SK-N-SH (cell line): ENCODE measurements around the gene R3HDM1. TPM values are rescaled to one million over a fixed set of nuclear protein-coding genes. Genes with fewer than 3 reads are reported as not detected.

ENCODE experiments used
- CTCF ChIA-PET: fragments of 300-600, 350-600 bp; formaldehyde crosslinking; extraction: SDS; loops from one replicate; lab custom pipeline; 2021; lab: Yijun Ruan, JAX
- POLR2A ChIA-PET: fragments of 350-600 bp; sonication (Branson Sonifier 250); formaldehyde crosslinking; extraction: SDS; loops from one replicate; lab custom pipeline; 2020; ENCODE audit warnings: antibody characterized with exemption, inconsistent platforms; lab: Yijun Ruan, JAX
- DNase-seq: peaks from one replicate; pipeline ENCODE4 v3.0.0; 2012
- H2AFZ ChIP-seq: fragments of 200-600 bp; sonication (generic); 2 replicates; pipeline ENCODE4 v1.8.1; 2016; ENCODE audit warnings: antibody characterized with exemption, mild to moderate bottlenecking, low read depth
- H3F3A ChIP-seq: fragments of 200-600 bp; sonication (generic); replicated peaks from 2 replicates; pipeline ENCODE3; 2016; ENCODE audit warnings: antibody characterized with exemption, mild to moderate bottlenecking; ENCODE audit not compliant: insufficient read depth
- H3K27ac ChIP-seq, 2 experiments: fragments of 200-500 bp in 1 of 2; fragments of 200-600 bp in 1 of 2; sonication (Bioruptor generic) in 1 of 2; sonication (generic), shearing (Covaris generic) in 1 of 2; 2 replicates each; pipeline versions ENCODE4 v1.5.1 to v1.6.1; 2014 to 2016; ENCODE audit warnings: low read depth in 2 of 2, inconsistent platforms in 1 of 2, low read length in 1 of 2, mild to moderate bottlenecking in 1 of 2, mixed read lengths in 1 of 2
- H3K27me3 ChIP-seq: fragments of 200-600 bp; sonication (generic), shearing (Covaris generic); 2 replicates; pipeline ENCODE4 v1.6.1; 2016; ENCODE audit warnings: mixed run types; ENCODE audit not compliant: insufficient read depth
- H3K36me3 ChIP-seq, 2 experiments: fragments of 200-500 bp in 1 of 2; fragments of 200-600 bp in 1 of 2; sonication (Bioruptor generic) in 1 of 2; sonication (generic) in 1 of 2; replicated peaks in 1 of 2; 2 replicates each; pipeline versions ENCODE3 to v1.5.1; 2014 to 2016; ENCODE audit warnings: low read length in 1 of 2, mild to moderate bottlenecking in 1 of 2; ENCODE audit not compliant: insufficient read depth in 2 of 2, control insufficient read depth in 1 of 2
- H3K4me1 ChIP-seq, 2 experiments: fragments of 200-500 bp in 1 of 2; fragments of 200-600 bp in 1 of 2; sonication (Bioruptor generic) in 1 of 2; sonication (generic), shearing (Covaris generic) in 1 of 2; 2 replicates each; pipeline versions ENCODE4 v1.5.1 to v1.6.1; 2014 to 2016; ENCODE audit warnings: low read depth in 1 of 2, low read length in 1 of 2, mixed run types in 1 of 2; ENCODE audit not compliant: insufficient read depth in 2 of 2, control insufficient read depth in 1 of 2
- H3K4me2 ChIP-seq: fragments of 200-600 bp; sonication (generic), shearing (Covaris generic); 2 replicates; pipeline ENCODE4 v1.6.1; 2017; ENCODE audit warnings: mixed run types
- H3K4me3 ChIP-seq, 2 experiments: fragments of 200-500 bp in 1 of 2; fragments of 200-600 bp in 1 of 2; sonication (Bioruptor generic) in 1 of 2; sonication (generic), shearing (Covaris generic) in 1 of 2; 2 replicates each; pipeline versions ENCODE4 v1.5.1 to v1.8.1; 2014 to 2016; ENCODE audit warnings: low read depth in 2 of 2, inconsistent platforms in 1 of 2, low read length in 1 of 2, mild to moderate bottlenecking in 1 of 2, mixed read lengths in 1 of 2, moderate library complexity in 1 of 2
- H3K79me2 ChIP-seq: fragments of 200-600 bp; sonication (generic); 2 replicates; pipeline ENCODE4 v1.8.1; 2017; ENCODE audit warnings: mild to moderate bottlenecking; ENCODE audit not compliant: insufficient read depth
- H3K9ac ChIP-seq: fragments of 200-600 bp; sonication (generic); 2 replicates; pipeline ENCODE4 v1.6.1; 2017; ENCODE audit warnings: mixed run types
- H3K9me2 ChIP-seq: fragments of 200-600 bp; sonication (generic); 2 replicates; pipeline ENCODE4 v1.6.1; 2017; ENCODE audit warnings: mixed run types
- H3K9me3 ChIP-seq: fragments of 200-600 bp; sonication (generic); 2 replicates; pipeline ENCODE4 v1.6.1; 2017; ENCODE audit warnings: mixed run types, mild to moderate bottlenecking, moderate library complexity
- H4K20me1 ChIP-seq: fragments of 200-600 bp; sonication (generic); 2 replicates; pipeline ENCODE4 v1.6.1; 2017; ENCODE audit warnings: mild to moderate bottlenecking, mixed run types; ENCODE audit not compliant: insufficient read depth
- CTCF ChIP-seq: fragments of 200-600 bp; sonication (generic); IDR thresholded peaks from 2 replicates; pipeline ENCODE4 v1.6.1; 2017; ENCODE audit warnings: antibody characterized with exemption, mild to moderate bottlenecking, moderate library complexity
- EZH2phosphoT487 ChIP-seq: fragments of 200-600 bp; sonication (generic); IDR thresholded peaks from 2 replicates; pipeline ENCODE4 v1.6.1; 2017; ENCODE audit warnings: low read depth, mixed run types, mild to moderate bottlenecking, antibody characterized with exemption, moderate library complexity, borderline replicate concordance
- FOSL2 ChIP-seq: IDR thresholded peaks from 2 replicates; pipeline ENCODE4 v1.4.0; 2012; ENCODE audit warnings: low read depth, mild to moderate bottlenecking, moderate library complexity, borderline replicate concordance
- FOXJ3 ChIP-seq: sonication (generic); formaldehyde crosslinking; IDR thresholded peaks from 2 replicates; pipeline ENCODE4 v1.5.1; 2020; ENCODE audit warnings: mild to moderate bottlenecking, missing genetic modification reagents
- FOXM1 ChIP-seq: IDR thresholded peaks from 2 replicates; pipeline ENCODE4 v1.4.0; 2012; ENCODE audit warnings: low read depth, mild to moderate bottlenecking
- IRF3 ChIP-seq: fragments of 150-350 bp; IDR thresholded peaks from 2 replicates; pipeline ENCODE4 v1.6.1; 2016; ENCODE audit warnings: mild to moderate bottlenecking, low read depth, low read length
- JUND ChIP-seq: IDR thresholded peaks from 2 replicates; pipeline ENCODE4 v1.4.0; 2012
- MEF2A ChIP-seq: IDR thresholded peaks from 2 replicates; pipeline ENCODE4 v1.4.0; 2012; ENCODE audit warnings: low read depth, borderline replicate concordance
- MXI1 ChIP-seq: IDR thresholded peaks from 2 replicates; pipeline ENCODE4 v1.6.1; 2012; ENCODE audit warnings: mild to moderate bottlenecking, low read depth, low read length, improper control_type of control experiment
- NFIC ChIP-seq: IDR thresholded peaks from 2 replicates; pipeline ENCODE4 v1.4.0; 2012; ENCODE audit warnings: borderline replicate concordance
- NRF1 ChIP-seq: IDR thresholded peaks from 2 replicates; pipeline ENCODE4 v1.6.1; 2012; ENCODE audit warnings: low read depth, mild to moderate bottlenecking, low read length
- RAD21 ChIP-seq: IDR thresholded peaks from 2 replicates; pipeline ENCODE4 v1.6.1; 2012; ENCODE audit warnings: mild to moderate bottlenecking, low read length
- RCOR1 ChIP-seq: fragments of 150-350 bp; IDR thresholded peaks from 2 replicates; pipeline ENCODE4 v1.6.1; 2017; ENCODE audit warnings: antibody characterized with exemption, low read length
- REST ChIP-seq: IDR thresholded peaks from 2 replicates; pipeline ENCODE4 v1.6.1; 2012; ENCODE audit warnings: mild to moderate bottlenecking, low read depth, low read length, moderate library complexity
- RFX5 ChIP-seq: IDR thresholded peaks from 2 replicates; pipeline ENCODE4 v1.6.1; 2012; ENCODE audit warnings: mild to moderate bottlenecking, improper control_type of control experiment, low read length
- SIN3A ChIP-seq: IDR thresholded peaks from 2 replicates; pipeline ENCODE4 v1.6.1; 2012; ENCODE audit warnings: low read depth, mild to moderate bottlenecking, low read length, moderate library complexity, borderline replicate concordance
- TCF12 ChIP-seq: IDR thresholded peaks from 2 replicates; pipeline ENCODE4 v1.4.0; 2012
- TEAD4 ChIP-seq: IDR thresholded peaks from 2 replicates; pipeline ENCODE4 v1.4.0; 2012; ENCODE audit warnings: mild to moderate bottlenecking, borderline replicate concordance; ENCODE audit not compliant: insufficient read depth
- USF2 ChIP-seq: fragments of 150-350 bp; IDR thresholded peaks from 2 replicates; pipeline ENCODE4 v1.6.1; 2017; ENCODE audit warnings: antibody characterized with exemption, low read length, low read depth, borderline replicate concordance
- WGBS: methylation state at CpG from one replicate; pipeline ENCODE4 v1.1.6; 2017; ENCODE audit warnings: low lambda C conversion rate; 5-methylcytosine and 5-hydroxymethylcytosine counted together
- polyA plus RNA-seq, 3 experiments: library from polyadenylated mRNA; depleted of rRNA; stranded (reverse); fragments of >200 nt; gene quantifications; 2 replicates each; pipeline ENCODE4 v1.2.3, GENCODE V29; 2012

The R3HDM1 gene
- polyA plus RNA-seq, 1 of the 3 experiments (the other 2 are of a cell fraction), result 38.2 TPM

GRCh38 chr2:135744760-135745314 is 213.6 kb downstream of the R3HDM1 start:
- H4K20me1 ChIP-seq, result peaks cover 53% of the 10 kb centered on the region
- no peak overlapping the region for H2AFZ ChIP-seq
- 81% methylated on average over 5 of the region's 5 CpGs for WGBS
- no peaks in the 10 kb centered on the region for H3K9me3 ChIP-seq
- H3K9me2 ChIP-seq, result no peaks in the 10 kb centered on the region
- ChIA-PET POLR2A (interaction anchor here (0.5 to 1.3 kb wide), 2 partner anchors 14 to 39 kb away, joined by 4 read pairs; no protein-coding TSS in a partner anchor), CTCF (interaction anchor here (0.9 to 3.2 kb wide), 8 partner anchors 14 to 755 kb away, joined by 3 to 11 read pairs (median 3); no protein-coding TSS in a partner anchor)
- no peak for TF ChIP-seq FOXJ3 (CRISPR knock-in tag)
- TF ChIP-seq IRF3, result no peak
- TF ChIP-seq EZH2phosphoT487, result no peak
- no peak for TF ChIP-seq TCF12
- TF ChIP-seq NRF1, result no peak
- no peak for TF ChIP-seq NFIC
- TF ChIP-seq CTCF, result peak; percentile 29; the same call in 1 of the 2 replicates
- no peak for TF ChIP-seq MEF2A
- no peak for TF ChIP-seq SIN3A
- peak; percentile 34 for TF ChIP-seq RAD21
- no peak for TF ChIP-seq FOXM1
- H3K27me3 ChIP-seq, result no peaks in the 10 kb centered on the region
- peak; percentile 51 for DNase-seq
- H3F3A ChIP-seq, result peaks cover 27% of the 10 kb centered on the region
- H3K4me3 ChIP-seq, result peak overlapping the region in 1 of 2 experiments; percentile 23; a peak in 1 of 4 replicates
- H3K36me3 ChIP-seq, result peaks cover 20 to 34% of the 10 kb centered on the region in 2 experiments
- peaks cover 8 to 15% of the 10 kb centered on the region in 2 experiments; a peak in 3 of 4 replicates for H3K4me1 ChIP-seq
- no peak overlapping the region for H3K9ac ChIP-seq
- H3K27ac ChIP-seq, result peak overlapping the region; percentile 39 to 88; a peak in 3 of 4 replicates
- H3K4me2 ChIP-seq, result peak overlapping the region; percentile 78
- peaks cover 77% of the 10 kb centered on the region for H3K79me2 ChIP-seq

GRCh38 chr2:135745545-135745944 is 214.3 kb downstream of the R3HDM1 start:
- ChIA-PET POLR2A (interaction anchor here (1.3 kb wide), 1 partner anchor 38 kb away, joined by 4 read pairs; no protein-coding TSS in a partner anchor), CTCF (interaction anchor here (0.9 to 3.2 kb wide), 8 partner anchors 10 to 742 kb away, joined by 3 to 11 read pairs (median 3); no protein-coding TSS in a partner anchor)
- no peak for DNase-seq
- Histone ChIP-seq H3K9ac (no peak overlapping the region), H3K9me2 (no peaks in the 10 kb centered on the region), H3K4me3 (no peak overlapping the region), H3K27me3 (no peaks in the 10 kb centered on the region), H3K79me2 (peaks cover 81% of the 10 kb centered on the region), H4K20me1 (peaks cover 56% of the 10 kb centered on the region), H3K27ac (peak overlapping the region in 1 of 2 experiments; percentile 88; a peak in 2 of 4 replicates), H2AFZ (no peak overlapping the region), H3K4me1 (peaks cover 8 to 15% of the 10 kb centered on the region in 2 experiments; a peak in 3 of 4 replicates), H3K9me3 (no peaks in the 10 kb centered on the region), H3K36me3 (peaks cover 23 to 37% of the 10 kb centered on the region in 2 experiments), H3F3A (peaks cover 27% of the 10 kb centered on the region), H3K4me2 (peak overlapping the region; percentile 78; the same call in 1 of the 2 replicates)
- 35% methylated on average over 4 of the region's 4 CpGs for WGBS
- TF ChIP-seq RFX5, result no peak
- TF ChIP-seq MXI1, result no peak
- TF ChIP-seq JUND, result peak; percentile 76
- peak; percentile 71 for TF ChIP-seq FOSL2
- TF ChIP-seq RCOR1, result no peak
- 0 out of 2 replicates have a peak, but pooled peaks have one; percentile 38 for TF ChIP-seq TEAD4
- no peak for TF ChIP-seq REST
- TF ChIP-seq USF2, result no peak
- TF ChIP-seq MEF2A, result no peak
- 0 out of 2 replicates have a peak, but pooled peaks have one; percentile 4 for TF ChIP-seq TCF12
